Measurements from ENCODE around the gene RIPOR2. TPM values are rescaled to one million over a fixed set of nuclear protein-coding genes. Genes with fewer than 3 reads are reported as not detected.
A peak's percentile ranks its signal among the peaks of the same experiment; 100 is the strongest.

RIPOR2 gene
- total RNA-seq, 1 donor = 5.2 TPM

DNA sequence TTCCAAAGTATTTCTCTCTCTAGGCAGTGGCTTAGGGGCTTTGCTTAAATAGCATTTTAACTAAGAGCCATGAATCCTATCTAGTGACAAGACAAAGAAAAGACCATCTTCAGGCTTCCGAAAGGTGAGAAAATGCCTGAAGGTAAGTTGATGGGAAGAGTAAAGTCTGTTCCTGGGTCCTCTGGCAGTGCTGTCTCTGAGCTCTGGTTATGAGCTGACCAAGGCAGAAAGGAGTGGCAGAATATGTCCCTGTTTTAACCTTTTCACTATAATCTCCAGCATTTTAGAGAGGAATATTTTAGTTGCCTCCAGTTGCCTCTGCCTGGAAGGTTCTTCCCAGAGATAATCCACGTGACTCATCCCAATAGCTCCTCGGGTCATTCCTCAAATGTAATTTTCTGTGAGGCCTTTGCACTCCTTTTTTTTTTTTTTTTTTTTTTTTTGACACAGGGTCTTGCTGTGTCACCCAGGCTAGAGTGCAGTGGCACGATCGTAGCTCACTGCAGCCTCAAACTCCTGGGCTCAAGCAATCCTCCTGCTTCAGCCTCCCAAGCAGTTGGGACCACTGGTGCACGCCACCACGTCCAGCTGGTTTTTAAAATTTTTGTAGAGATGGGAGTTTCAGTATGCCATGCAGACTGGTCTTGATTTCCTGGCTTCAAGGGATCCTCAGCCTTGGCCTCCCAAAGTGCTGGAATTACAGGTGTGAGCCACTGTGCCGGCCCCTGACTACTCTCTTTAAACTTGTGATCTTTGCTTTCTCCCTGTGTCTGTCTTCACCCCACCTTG, 133.3 kb downstream of the RIPOR2 start:
- no peak for TF ChIP-seq CTCF (IDR thresholded peaks at IDR 0.05; ENCODE audit: insufficient read depth, low read depth, low read length)
- DNase-seq (ENCODE audit: low read depth) = no peak
- H3K4me3 ChIP-seq (ENCODE audit: low read depth, low read length) = no peak overlapping the region

DNA sequence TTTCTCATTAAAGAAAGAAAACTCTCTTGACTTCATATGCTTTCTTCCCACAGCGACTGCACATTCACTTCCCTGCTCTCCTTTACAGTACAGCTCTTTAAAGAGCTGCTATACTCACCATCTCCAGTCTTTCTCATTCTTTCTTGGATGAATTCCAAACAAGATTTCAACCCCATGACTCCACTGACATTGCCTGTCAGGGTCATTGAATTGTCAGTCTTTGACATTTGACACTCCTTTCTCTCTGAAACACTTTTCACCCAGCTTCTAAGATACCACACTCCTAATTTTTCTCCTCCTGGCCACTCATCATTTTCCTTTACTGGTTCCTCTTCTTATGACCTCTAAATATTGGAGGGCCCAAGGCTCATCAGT, 136.2 kb downstream of the RIPOR2 start:
- no peak overlapping the region for H3K4me3 ChIP-seq (ENCODE audit: low read depth, low read length)
- no peak for DNase-seq (ENCODE audit: low read depth)
- no peak for TF ChIP-seq CTCF (IDR thresholded peaks at IDR 0.05; ENCODE audit: insufficient read depth, low read depth, low read length)

DNA sequence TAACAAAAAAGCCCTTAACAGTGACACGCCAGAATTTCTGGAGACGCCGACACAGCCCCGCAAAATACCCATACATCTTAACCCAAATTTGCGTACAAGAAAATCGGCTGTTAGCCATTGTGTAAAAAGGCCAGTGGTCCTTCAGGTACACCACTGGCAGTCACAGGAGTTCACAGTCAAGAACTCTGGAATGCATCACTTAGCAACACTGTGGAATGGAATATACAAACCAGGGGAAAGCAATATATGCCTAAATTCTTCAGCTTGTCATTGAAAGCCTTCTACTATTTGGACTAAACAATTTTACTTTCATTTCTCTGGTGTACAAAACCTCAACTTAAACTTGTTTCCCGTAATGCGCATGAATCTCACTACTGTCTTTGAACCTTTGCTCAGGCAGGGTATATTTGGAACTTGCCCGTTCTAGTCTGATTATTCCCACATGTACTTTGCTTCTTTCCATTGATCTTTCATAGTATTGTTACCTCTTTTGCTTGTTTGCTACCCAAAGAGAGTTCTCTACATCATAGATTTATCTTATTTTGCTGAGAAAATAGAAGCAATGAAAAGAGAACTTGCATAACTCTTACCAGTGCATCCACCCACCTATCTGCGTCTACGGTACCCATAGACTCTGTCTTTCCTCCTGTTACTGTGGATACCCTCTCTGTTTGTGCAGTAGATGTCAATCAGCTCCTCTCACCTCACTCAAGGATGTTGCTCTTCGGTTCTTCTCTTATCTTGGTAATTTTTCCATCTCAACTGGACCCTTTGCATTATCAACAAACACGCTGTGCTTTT, 136.8 kb downstream of the RIPOR2 start, which contains the start of gene ARMH2:
Gene ARMH2, minus strand, starts transcription at position 178 of the 801 bp plus-strand sequence. Its CDS starts 60 bp downstream, at position 118.
- no peak within 1 kb of the TSS for H3K4me3 ChIP-seq (ENCODE audit: low read depth, low read length)
- TF ChIP-seq CTCF (IDR thresholded peaks at IDR 0.05; ENCODE audit: insufficient read depth, low read depth, low read length) = no peak
- DNase-seq (ENCODE audit: low read depth) = no peak

DNA sequence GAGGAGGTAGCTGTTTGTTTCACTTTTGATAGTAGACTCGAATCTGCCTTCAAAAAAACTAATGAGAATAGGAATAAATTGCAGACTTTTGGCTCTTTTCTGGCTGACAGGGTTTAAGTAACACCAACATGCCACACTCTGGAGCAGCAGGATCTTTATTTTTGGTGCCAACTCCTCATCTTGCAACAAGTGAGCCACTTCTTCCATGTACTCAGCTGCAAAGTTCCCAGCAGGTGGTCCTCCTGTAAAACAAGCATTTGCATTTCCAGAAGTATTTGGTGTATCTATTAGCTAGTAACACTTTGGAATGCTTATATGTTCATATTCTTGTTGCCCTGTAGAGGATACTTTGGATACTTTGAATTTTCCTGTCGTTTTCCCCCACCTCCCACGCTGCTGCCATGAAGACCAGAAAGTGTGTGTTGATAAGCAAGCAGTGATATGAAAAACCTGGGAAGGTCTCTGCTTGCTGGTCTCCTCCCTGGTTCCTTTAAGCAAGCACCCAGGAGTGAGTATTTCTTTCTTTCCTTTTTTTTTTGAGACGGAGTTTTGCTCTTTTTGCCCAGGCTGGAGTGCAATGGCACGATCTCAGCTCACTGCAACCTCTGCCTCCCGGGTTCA, 138.1 kb downstream of the RIPOR2 start:
- H3K4me3 ChIP-seq (ENCODE audit: low read depth, low read length) = no peak overlapping the region
- no peak for TF ChIP-seq CTCF (IDR thresholded peaks at IDR 0.05; ENCODE audit: insufficient read depth, low read depth, low read length)
- no peak for DNase-seq (ENCODE audit: low read depth)

DNA sequence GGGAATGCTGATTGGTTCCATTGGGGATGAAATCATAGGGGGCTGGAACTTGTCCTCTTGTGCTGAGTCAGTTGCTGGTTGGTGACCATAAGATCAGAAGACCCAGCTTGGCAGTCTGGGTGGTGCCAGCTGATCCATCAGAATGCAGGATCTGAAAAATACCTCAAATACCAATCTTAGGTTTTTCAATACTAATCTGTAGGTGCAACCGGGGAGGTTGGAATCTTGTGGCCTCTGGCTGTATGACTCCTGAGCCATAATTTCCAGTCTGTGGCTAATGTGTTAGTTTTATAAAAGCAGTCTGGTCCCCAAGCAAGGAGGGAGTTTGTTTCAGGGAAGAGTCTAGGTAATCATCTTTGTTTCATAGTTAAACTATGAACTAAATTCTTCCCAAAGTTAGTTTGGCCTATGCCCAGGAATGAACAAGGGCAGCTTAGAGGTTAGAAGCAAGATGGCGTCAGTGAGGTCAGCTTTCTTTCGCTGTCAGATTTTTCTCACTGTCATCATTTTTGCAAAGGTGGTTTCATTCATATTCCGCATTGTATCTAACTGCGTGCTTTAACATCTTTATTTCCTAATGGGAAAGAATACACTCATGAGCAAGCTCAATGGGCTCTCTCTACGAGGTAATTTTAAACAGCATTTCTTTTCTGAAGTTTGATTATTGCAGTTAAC, 139.0 kb downstream of the RIPOR2 start:
- H3K4me3 ChIP-seq (ENCODE audit: low read depth, low read length) = no peak overlapping the region
- TF ChIP-seq CTCF (IDR thresholded peaks at IDR 0.05; ENCODE audit: insufficient read depth, low read depth, low read length) = no peak
- DNase-seq (ENCODE audit: low read depth) = no peak

- H3K4me3 ChIP-seq (ENCODE audit: low read depth, low read length) = no peak overlapping the region
- no peak for TF ChIP-seq CTCF (IDR thresholded peaks at IDR 0.05; ENCODE audit: insufficient read depth, low read depth, low read length)
- DNase-seq (ENCODE audit: low read depth) = peak; percentile 23
These were observed 140.7 kb downstream of the RIPOR2 start for GRCh38 chr6:24795106-24795505.
